ENCODE measurements around the gene PTCH2. TPM values are rescaled to one million over a fixed set of nuclear protein-coding genes. Genes with fewer than 3 reads are reported as not detected.
"Not testable (repeated sequence)": the region's sequence is repeated elsewhere in the genome, so short reads cannot be mapped to it uniquely, and the experiment has no call there.

The PTCH2 gene
- total RNA-seq, 2 experiments from 2014 or later = 0.61 to 0.62 TPM

- CTCF ChIA-PET = interaction anchor here (0.7 to 3.6 kb wide), 17 partner anchors 10 to 504 kb away, joined by 3 to 53 read pairs (median 6); partner anchors contain the start of genes ARMH1, BEST4, BTBD19 and EIF2B3
- Mint-ChIP-seq H3K4me1 (ENCODE audit: low read depth) (peaks cover 34% of the 10 kb centered on the region), H3K27me3 (no peaks in the 10 kb centered on the region), H3K4me3 (peak within 1 kb of the TSS; percentile 93), H3K27ac (peak within 1 kb of the TSS; percentile 95), H3K9me3 (no peaks in the 10 kb centered on the region), H3K36me3 (peaks cover 40% of the 10 kb centered on the region)
- POLR2A ChIA-PET = interaction anchor here (0.6 to 15.8 kb wide), 13 partner anchors 10 to 778 kb away, joined by 3 to 404 read pairs (median 8); partner anchors contain the start of genes BEST4, BTBD19, DYNLT4 and HECTD3
- DNase-seq = peak; percentile 99
- intact Hi-C loops (cut with micrococcal nuclease) = loop anchor here (2.0 to 10.0 kb wide), 4 partner anchors 19 to 505 kb away; partner anchors contain the start of genes HECTD3 and UROD
Observed at GRCh38 chr1:44799770-44800584, 43.1 kb downstream of the PTCH2 start, which contains the start of gene PLK3. TSS of gene PLK3 (plus strand) at chr1:44800377. CDS start at chr1:44800464, 87 bp downstream.

GRCh38 chr1:44798481-44799365 is 44.3 kb downstream of the PTCH2 start:
- ChIA-PET POLR2A (interaction anchor here (0.6 to 15.8 kb wide), 4 partner anchors 13 to 769 kb away, joined by 3 to 404 read pairs (median 155); partner anchors contain the start of genes BTBD19 and DYNLT4), CTCF (interaction anchor here (0.7 to 3.6 kb wide), 7 partner anchors 8 to 505 kb away, joined by 3 to 39 read pairs (median 5); partner anchors contain the start of gene BTBD19)
- intact Hi-C loops (cut with micrococcal nuclease) = loop anchor here (2.0 kb wide), 1 partner anchor 20 kb away; no protein-coding TSS in a partner anchor
- H3K36me3 Mint-ChIP-seq = peaks cover 31% of the 10 kb centered on the region
- H3K4me1 Mint-ChIP-seq (ENCODE audit: low read depth) = peaks cover 24% of the 10 kb centered on the region
- peak overlapping the region; percentile 95 for H3K27ac Mint-ChIP-seq
- no peaks in the 10 kb centered on the region for H3K9me3 Mint-ChIP-seq
- H3K27me3 Mint-ChIP-seq = no peaks in the 10 kb centered on the region
- DNase-seq = no peak
- no peak overlapping the region for H3K4me3 Mint-ChIP-seq

- not testable (repeated sequence) for DNase-seq, H3K9me3 Mint-ChIP-seq, H3K27me3 Mint-ChIP-seq, H3K27ac Mint-ChIP-seq, H3K4me3 Mint-ChIP-seq
- ChIA-PET CTCF (interaction anchor here (2.0 kb wide), 1 partner anchor 12 kb away, joined by 5 read pairs; no protein-coding TSS in a partner anchor), POLR2A (interaction anchor here (1.8 to 15.8 kb wide), 3 partner anchors 14 to 22 kb away, joined by 12 to 404 read pairs (median 263); partner anchors contain the start of genes BTBD19, DYNLT4 and RPS8)
- Mint-ChIP-seq H3K36me3 (peaks cover 22% of the 10 kb centered on the region), H3K4me1 (ENCODE audit: low read depth) (peaks cover 16% of the 10 kb centered on the region)
- intact Hi-C loops (cut with micrococcal nuclease) = loop anchor here (2.0 kb wide), 1 partner anchor 21 kb away; no protein-coding TSS in a partner anchor
Observed at GRCh38 chr1:44797886-44798285, 45.2 kb downstream of the PTCH2 start.

GRCh38 chr1:44792736-44793502 is 50.1 kb downstream of the PTCH2 start:
- no peaks in the 10 kb centered on the region for H3K9me3 Mint-ChIP-seq
- no peaks in the 10 kb centered on the region for H3K36me3 Mint-ChIP-seq
- peak; percentile 1 for DNase-seq
- POLR2A ChIA-PET = interaction anchor here (0.8 to 2.7 kb wide), 7 partner anchors 10 to 219 kb away, joined by 3 to 12 read pairs (median 4); partner anchors contain the start of genes HECTD3, RNU5D-1 and UROD
- H3K4me1 Mint-ChIP-seq (ENCODE audit: low read depth) = no peaks in the 10 kb centered on the region
- intact Hi-C loops (cut with micrococcal nuclease) = no loop called here
- no peaks in the 10 kb centered on the region for H3K27me3 Mint-ChIP-seq
- CTCF ChIA-PET = interaction anchor here (0.6 to 2.8 kb wide), 17 partner anchors 8 to 690 kb away, joined by 3 to 22 read pairs (median 5); partner anchors contain the start of genes BTBD19, DYNLT4, HECTD3 and MUTYH
- H3K4me3 Mint-ChIP-seq = no peak overlapping the region
- H3K27ac Mint-ChIP-seq = no peak overlapping the region

- no peak overlapping the region for H3K4me3 Mint-ChIP-seq
- no peaks in the 10 kb centered on the region for H3K27me3 Mint-ChIP-seq
- peaks cover 5% of the 10 kb centered on the region for H3K4me1 Mint-ChIP-seq (ENCODE audit: low read depth)
- no peak overlapping the region for H3K27ac Mint-ChIP-seq
- CTCF ChIA-PET = interaction anchor here (0.9 to 2.6 kb wide), 5 partner anchors 8 to 223 kb away, joined by 3 to 11 read pairs (median 5); partner anchors contain the start of genes BTBD19 and PLK3
- intact Hi-C loops (cut with micrococcal nuclease) = no loop called here
- DNase-seq = no peak
- H3K36me3 Mint-ChIP-seq = no peaks in the 10 kb centered on the region
- POLR2A ChIA-PET = interaction anchor here (1.0 to 8.4 kb wide), 4 partner anchors 15 to 70 kb away, joined by 5 to 70 read pairs (median 8); partner anchors contain the start of gene RPS8
- H3K9me3 Mint-ChIP-seq = no peaks in the 10 kb centered on the region
Observed at GRCh38 chr1:44790968-44791801, 51.9 kb downstream of the PTCH2 start.

- Mint-ChIP-seq H3K36me3 (no peaks in the 10 kb centered on the region), H3K9me3 (no peaks in the 10 kb centered on the region), H3K4me3 (no peak within 1 kb of the TSS), H3K4me1 (ENCODE audit: low read depth) (peaks cover 29% of the 10 kb centered on the region), H3K27me3 (no peaks in the 10 kb centered on the region), H3K27ac (no peak within 1 kb of the TSS)
- DNase-seq = no peak
- intact Hi-C loops (cut with micrococcal nuclease) = loop anchor here (5.0 kb wide), 2 partner anchors 34 to 704 kb away; partner anchors contain the start of gene TESK2
- CTCF ChIA-PET = interaction anchor here (1.1 to 5.3 kb wide), 6 partner anchors 8 to 59 kb away, joined by 4 to 32 read pairs (median 8); partner anchors contain the start of genes BTBD19, PLK3 and RPS8
- POLR2A ChIA-PET = interaction anchor here (1.0 to 8.4 kb wide), 4 partner anchors 12 to 67 kb away, joined by 3 to 70 read pairs (median 12); partner anchors contain the start of gene RPS8
Observed at GRCh38 chr1:44788120-44788860, 54.8 kb downstream of the PTCH2 start, which contains the start of gene BEST4. TSS of gene BEST4 (minus strand) at chr1:44788170. CDS start at chr1:44787705, 465 bp downstream.

- no peak for DNase-seq
- H3K27ac Mint-ChIP-seq = no peak overlapping the region
- intact Hi-C loops (cut with micrococcal nuclease) = loop anchor here (5.0 kb wide), 2 partner anchors 35 to 705 kb away; partner anchors contain the start of gene TESK2
- H3K4me1 Mint-ChIP-seq (ENCODE audit: low read depth) = peaks cover 31% of the 10 kb centered on the region
- no peaks in the 10 kb centered on the region for H3K9me3 Mint-ChIP-seq
- no peak overlapping the region for H3K4me3 Mint-ChIP-seq
- ChIA-PET CTCF (interaction anchor here (0.9 to 5.3 kb wide), 7 partner anchors 9 to 58 kb away, joined by 3 to 32 read pairs (median 6); partner anchors contain the start of genes BTBD19, PLK3 and RPS8), POLR2A (interaction anchor here (1.0 to 8.4 kb wide), 6 partner anchors 11 to 66 kb away, joined by 3 to 70 read pairs (median 12); partner anchors contain the start of genes PLK3, RNU5D-1 and RPS8)
- H3K36me3 Mint-ChIP-seq = peaks cover 2% of the 10 kb centered on the region
- no peaks in the 10 kb centered on the region for H3K27me3 Mint-ChIP-seq
Observed at GRCh38 chr1:44787506-44787905, 55.5 kb downstream of the PTCH2 start.

- Mint-ChIP-seq H3K27ac (peak overlapping the region; percentile 31), H3K4me1 (ENCODE audit: low read depth) (peaks cover 31% of the 10 kb centered on the region), H3K27me3 (no peaks in the 10 kb centered on the region), H3K4me3 (peak overlapping the region; percentile 73), H3K9me3 (no peaks in the 10 kb centered on the region), H3K36me3 (peaks cover 6% of the 10 kb centered on the region)
- intact Hi-C loops (cut with micrococcal nuclease) = loop anchor here (5.0 kb wide), 2 partner anchors 35 to 705 kb away; partner anchors contain the start of gene TESK2
- DNase-seq = no peak
- POLR2A ChIA-PET = interaction anchor here (1.3 to 8.4 kb wide), 5 partner anchors 11 to 65 kb away, joined by 7 to 70 read pairs (median 13); partner anchors contain the start of genes PLK3, RNU5D-1 and RPS8
- CTCF ChIA-PET = interaction anchor here (0.6 to 5.3 kb wide), 11 partner anchors 10 to 225 kb away, joined by 3 to 32 read pairs (median 5); partner anchors contain the start of genes BTBD19, HECTD3, PLK3 and RPS8
Observed at GRCh38 chr1:44786841-44787426, 56.1 kb downstream of the PTCH2 start.

Measured in activated CD4-positive, alpha-beta memory T cell treated with anti-CD3 and anti-CD28 coated beads for 36 hours (primary cell).